H54 (cell line): ENCODE results near the gene LEMD3.

ENCODE experiments used
- DNase-seq: peaks from one replicate; pipeline ENCODE4 v3.0.0; 2011; ENCODE audit warnings: low spot score, mixed read lengths; ENCODE audit not compliant: insufficient read length
- FAIRE-seq: peaks from 3 replicates; lab custom pipeline; 2011; peaks lifted over from hg19 to GRCh38; lab: Jason Lieb, UNC
- POLR2A ChIP-seq: IDR thresholded peaks from 2 replicates; pipeline ENCODE4 v1.6.1; 2011; ENCODE audit warnings: low read depth, mild to moderate bottlenecking, low read length

The LEMD3 gene

DNA sequence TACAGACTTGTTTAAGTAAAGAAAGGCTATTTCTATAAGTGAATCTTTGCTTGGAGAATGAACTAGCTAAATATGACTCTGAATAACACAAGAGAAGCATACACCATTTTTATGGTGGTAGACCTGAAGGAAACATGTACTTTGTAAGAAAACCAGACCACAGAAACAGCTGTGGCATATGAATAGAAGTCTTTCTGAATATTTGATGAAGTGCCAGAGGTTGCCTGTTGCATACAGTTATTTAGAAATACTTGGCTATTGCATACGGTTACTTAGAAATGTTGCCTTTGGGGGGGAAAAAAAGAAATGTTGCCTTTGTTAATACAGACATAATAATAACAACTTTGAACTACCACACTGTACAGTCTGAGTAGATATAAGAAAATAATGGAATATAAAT is 16.8 kb upstream of the LEMD3 start:
- no peak for DNase-seq
- TF ChIP-seq POLR2A: no peak
- FAIRE-seq: no peak

DNA sequence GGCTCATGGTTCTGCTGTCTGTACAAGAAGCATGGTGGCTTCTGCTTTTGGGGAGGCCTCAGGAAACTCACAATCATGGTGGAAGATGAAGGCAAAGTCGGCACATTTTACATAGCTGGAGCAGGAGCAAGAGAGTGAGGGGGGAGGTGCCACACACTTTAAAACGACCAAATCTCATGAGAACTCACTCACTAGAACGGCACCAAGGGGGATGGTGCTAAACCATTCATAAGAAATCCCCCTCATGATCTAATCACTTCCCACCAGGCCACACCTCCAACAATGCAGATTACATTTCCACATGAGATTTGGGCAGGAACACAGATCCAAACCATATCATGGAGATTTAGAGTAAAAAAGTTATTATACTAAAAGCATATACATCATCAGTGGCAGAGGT is 13.6 kb upstream of the LEMD3 start:
- no peak for TF ChIP-seq POLR2A
- FAIRE-seq: peak; percentile 11
- no peak for DNase-seq

DNA sequence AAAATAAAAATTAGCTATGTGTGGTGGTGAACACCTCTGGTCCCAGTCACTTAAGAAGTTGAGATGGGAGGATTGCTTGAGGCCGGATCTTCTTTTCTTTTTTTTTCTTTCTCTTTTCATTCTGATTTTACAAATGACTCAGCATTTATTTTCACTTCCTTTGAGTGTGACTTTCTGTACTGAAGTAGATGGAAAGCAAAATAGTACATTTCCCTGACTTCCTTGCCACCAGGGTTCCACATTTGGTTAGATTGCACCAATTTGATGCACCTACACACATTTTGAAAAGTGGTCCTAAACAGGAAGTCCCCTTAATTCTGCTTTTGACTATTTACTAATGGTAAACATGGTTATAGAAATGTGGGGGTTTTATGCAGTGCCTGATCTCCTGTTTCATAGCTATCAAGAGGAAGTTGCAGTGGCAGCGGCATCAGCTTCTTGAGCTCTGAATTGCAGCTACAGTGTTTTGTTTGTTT is 13.0 kb upstream of the LEMD3 start:
- DNase-seq (no peak), FAIRE-seq (no peak)

DNA sequence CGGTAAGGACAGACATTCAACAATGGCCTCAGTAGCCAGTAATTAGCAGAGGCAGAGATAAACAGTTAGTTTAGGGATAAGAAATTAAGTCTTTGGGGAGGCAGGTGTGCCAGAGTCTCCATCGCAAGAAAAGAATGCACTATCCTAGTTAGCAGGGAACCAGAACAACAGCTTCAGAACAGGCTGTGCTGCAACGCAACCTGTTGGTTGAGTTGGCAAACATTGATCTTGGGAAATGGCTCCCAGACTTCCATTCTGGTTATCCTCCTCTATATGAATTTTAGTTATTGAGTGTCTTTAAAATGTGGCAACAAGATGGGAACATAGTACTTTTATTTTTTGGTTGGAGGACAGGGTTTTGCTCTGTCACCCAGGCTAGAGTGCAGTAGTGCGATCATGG is 12.3 kb upstream of the LEMD3 start:
- no peak for TF ChIP-seq POLR2A
- no peak for DNase-seq
- no peak for FAIRE-seq

More for the DNA sequence above, 13.0 kb upstream of the LEMD3 start:
- no peak for TF ChIP-seq POLR2A

DNA sequence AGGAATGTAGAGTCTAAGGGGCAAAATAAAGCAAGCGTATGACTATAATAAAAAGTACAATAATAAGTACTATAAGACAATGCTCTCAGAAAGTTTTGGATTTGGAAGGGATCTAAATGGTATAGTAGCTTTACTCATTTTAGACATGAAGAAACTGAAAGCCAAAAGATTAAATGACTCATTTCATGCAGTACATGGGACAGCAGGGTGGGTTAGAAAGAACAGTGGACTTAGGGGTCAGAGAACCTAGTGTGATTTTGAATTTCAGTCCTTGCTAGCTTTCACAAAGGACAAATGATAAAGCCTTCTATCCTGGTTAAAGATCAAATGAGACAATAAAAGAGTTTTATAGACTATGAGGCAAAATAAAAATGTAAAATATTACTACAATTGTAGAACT is 6.8 kb upstream of the LEMD3 start:
- DNase-seq: no peak
- no peak for TF ChIP-seq POLR2A
- FAIRE-seq: no peak

DNA sequence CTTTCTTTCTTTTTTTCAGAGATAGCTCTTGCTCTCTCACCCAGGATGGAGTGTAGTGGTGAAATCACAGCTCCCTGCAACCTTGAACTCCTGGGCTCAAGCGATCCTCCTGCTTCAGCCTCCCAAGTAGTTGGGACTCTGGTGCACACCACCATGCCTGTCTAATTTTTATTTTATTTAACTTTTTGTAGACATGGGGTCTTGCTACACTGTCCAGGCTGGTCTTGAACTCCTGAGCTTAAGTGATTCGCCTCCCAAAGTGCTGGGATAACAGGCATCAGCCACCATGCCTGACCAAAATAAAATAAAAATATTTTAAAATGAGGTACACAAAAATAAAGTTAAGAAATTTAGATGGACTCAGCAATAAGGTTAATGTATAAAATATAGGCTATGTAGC is 5.1 kb upstream of the LEMD3 start:
- DNase-seq (no peak), FAIRE-seq (no peak)
- no peak for TF ChIP-seq POLR2A

DNA sequence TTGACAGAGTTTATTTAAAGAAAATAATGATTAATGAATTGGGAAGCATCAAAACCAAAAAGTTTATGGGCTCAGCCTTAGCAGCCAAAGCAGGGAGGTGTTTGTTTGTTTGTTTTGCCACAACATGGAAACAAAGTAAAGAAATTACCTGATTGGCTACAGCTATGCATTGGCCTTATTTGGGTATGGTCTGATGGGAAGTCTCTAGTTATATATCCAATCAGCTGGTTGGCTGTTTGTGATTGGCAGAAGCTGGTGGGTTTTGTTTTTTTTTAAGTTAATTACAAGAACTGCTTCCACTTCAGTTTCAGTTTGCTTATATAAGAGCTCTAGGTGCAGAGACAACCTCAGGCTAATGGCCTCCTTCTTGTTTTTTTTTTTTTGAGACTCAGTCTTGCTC is 4.6 kb upstream of the LEMD3 start:
- FAIRE-seq: no peak
- no peak for TF ChIP-seq POLR2A
- DNase-seq: no peak

DNA sequence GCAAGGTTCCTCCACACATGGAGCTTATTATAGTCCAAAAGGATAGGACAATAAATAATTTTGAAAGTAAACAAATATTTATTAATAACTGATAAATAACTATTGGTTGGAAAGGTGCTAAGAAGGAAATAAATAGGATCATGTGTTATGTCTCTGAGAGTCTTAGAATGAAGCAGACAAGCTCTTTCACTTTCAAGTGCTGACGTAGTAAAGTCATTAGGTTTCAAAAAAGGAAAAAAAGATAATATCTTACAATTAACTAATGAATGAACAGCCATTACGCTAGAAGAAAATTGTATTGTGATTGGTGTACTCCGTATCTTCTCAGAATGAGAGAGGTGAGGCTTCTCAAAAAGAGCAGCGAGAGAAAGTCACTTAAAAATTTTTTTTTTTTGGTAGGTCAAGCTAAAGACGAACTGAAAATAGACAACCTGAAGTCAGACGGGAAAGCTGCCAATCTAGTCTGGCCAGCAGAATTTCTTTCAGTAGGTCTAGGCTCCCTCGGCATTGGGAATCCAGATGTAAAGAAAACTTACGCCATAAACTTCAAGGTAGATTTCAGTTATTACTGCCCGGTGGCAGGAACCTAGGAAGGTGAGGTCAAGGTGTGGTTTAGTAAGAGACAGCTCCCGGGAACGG is 583 bp upstream of the LEMD3 start:
- DNase-seq (no peak), FAIRE-seq (no peak)
- TF ChIP-seq POLR2A: no peak

DNA sequence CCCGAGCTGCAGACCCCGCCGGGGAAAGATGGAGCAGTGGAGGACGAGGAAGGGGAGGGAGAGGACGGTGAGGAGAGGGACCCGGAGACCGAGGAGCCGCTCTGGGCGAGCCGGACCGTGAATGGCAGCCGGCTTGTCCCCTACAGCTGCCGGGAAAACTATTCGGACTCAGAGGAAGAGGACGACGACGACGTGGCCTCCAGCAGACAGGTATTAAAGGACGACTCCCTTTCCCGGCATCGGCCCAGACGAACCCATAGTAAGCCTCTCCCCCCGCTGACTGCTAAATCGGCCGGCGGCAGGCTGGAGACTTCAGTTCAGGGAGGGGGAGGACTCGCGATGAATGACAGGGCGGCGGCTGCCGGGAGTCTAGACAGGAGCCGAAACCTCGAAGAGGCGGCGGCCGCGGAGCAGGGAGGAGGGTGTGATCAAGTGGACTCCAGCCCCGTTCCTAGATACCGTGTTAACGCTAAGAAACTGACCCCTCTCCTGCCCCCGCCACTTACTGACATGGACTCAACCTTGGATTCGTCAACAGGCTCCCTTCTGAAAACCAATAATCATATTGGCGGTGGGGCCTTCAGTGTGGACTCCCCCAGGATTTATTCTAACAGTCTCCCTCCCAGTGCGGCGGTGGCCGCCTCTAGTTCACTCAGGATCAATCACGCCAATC is 962 bp downstream of the LEMD3 start:
- FAIRE-seq (peak; percentile 6), DNase-seq (peak; percentile 56)
- 0 out of 2 replicates have a peak, but pooled peaks have one; percentile 29 for TF ChIP-seq POLR2A

DNA sequence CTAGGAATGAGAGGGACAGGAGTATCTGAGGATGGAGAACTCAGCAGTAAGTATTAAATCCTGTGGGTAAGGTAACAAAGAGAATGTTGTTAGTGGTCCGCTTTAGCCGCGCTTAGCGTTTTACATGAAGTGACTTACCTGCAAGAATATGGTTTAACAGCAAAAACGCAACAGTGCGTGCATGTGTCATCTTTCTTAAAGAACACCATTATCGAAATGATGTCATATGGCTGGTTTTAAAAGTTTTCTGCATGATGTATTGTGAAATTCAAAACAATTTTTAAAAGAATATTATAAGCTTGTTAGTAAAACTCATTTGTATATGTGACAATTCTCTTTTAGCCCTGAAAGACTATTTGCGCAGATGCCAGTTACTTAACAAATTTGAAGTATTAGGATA is 1.7 kb downstream of the LEMD3 start:
- FAIRE-seq: peak; percentile 78
- no peak for TF ChIP-seq POLR2A
- DNase-seq: no peak

DNA sequence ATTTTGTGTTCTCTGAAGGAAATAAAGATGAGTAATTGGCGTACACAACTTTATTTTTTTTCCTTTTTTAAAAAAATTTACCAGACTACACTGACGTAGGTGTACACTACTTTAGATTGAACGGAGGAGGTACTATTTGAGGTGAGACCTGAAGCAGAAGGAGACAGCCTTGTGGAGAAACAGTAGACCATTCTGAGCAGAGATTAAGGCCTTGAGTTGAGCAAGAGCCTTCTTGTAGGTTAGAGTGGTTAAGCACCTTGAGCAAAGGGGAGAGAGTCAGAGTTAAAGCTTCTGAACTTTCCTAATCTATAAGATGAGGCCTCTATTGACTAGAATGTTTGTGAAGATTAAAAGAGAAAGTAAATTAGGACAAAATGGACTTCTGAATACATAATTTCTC is 2.5 kb downstream of the LEMD3 start:
- DNase-seq (no peak), FAIRE-seq (no peak)
- TF ChIP-seq POLR2A: no peak

DNA sequence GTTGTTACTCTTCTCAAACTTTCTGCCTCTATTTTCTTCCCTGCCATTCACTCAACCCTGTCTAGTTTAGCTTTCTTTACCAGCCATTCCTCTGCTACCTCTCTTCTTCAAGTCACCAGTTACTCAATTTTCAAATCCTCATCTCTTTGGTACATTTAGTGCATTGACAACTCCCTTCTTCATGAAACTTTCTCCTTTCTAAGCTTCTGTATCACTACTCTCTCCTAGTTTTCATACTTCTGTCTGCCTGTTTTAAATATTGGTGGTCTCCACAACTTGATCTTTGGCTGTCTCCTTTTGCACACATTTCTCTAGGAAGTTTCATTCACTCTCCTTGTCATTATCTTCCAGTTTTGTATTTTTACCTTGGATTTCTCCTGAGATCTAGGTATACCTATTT is 6.0 kb downstream of the LEMD3 start:
- no peak for TF ChIP-seq POLR2A
- DNase-seq: no peak
- no peak for FAIRE-seq

DNA sequence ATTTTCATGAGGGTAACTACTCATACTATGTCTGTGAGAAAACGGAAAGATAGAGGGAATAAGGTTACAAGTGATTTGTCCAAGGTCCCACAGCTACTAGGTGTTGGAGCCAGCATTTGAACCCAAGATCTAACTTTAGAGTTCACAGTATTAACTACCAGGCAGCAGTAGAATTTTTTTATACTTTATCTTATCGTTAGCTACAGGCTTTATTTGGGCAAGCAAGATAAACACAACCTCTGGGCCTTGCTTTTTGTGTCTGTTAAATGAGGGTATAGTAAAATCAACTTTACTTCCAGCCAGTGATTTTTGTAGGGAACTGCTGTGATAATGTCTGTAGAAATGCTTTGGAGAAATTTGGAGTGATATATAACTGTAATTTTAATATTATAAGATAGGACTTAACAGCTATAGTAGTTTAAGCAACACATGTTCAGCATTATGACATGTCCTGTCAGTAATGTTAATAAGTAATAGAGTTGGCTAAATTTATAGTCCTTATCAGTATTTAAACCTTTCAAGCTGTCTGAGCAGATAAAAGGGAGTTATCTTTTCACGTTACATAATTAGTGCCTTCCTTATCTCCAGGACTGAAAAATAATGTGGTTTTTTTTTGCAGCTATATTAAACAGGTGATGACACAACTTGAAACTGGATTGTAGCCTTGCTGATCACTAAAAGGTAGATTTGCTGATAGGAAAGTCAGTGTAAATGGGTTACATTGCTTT is 12.8 kb downstream of the LEMD3 start:
- no peak for TF ChIP-seq POLR2A
- FAIRE-seq (no peak), DNase-seq (no peak)

DNA sequence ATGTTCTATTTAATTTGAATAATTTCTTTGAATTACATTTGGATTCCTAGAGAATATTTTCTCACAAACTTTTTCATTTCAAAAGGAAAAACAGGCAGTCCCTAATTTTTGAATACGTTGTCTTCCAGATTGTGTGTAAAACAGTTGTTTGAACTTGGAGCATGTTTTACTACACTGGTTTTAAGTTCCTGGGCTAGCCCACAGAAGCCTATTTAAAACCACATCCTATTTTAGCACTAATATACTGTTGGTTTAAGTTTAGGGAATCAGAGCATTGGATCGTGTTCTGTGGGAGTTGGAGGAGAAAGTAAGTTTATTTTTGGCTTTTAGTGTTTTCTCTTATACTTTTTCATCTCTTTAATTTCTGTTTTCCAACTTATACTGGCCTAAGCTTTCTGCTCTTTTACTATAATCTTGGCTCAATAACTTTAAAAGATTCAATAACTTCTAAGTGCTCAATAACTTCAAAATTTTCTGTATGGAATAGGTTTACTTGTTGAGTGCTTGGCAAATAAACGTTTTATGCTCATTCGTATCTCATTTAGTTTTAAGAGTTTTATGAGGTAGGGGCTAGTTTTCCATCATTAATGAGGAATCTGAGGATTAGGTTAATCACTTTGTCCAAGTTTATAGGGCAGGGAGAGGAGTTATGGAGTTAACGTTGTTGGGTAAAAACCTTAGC is 14.9 kb downstream of the LEMD3 start:
- FAIRE-seq (no peak), DNase-seq (no peak)
- no peak for TF ChIP-seq POLR2A
